Neutrophil (primary cell): ENCODE measurements around the gene DSCAML1.
"Not testable (repeated sequence)": the region's sequence is repeated elsewhere in the genome, so short reads cannot be mapped to it uniquely, and the experiment has no call there.

Source experiments
- H3K27ac ChIP-seq: fragments of 200-600 bp; sonication (generic); 2 replicates; pipeline ENCODE4 v1.5.1; 2016; ENCODE audit warnings: mild to moderate bottlenecking, moderate library complexity
- H3K27me3 ChIP-seq: fragments of 200-600 bp; sonication (generic); 2 replicates; pipeline ENCODE4 v1.6.0; 2016; ENCODE audit warnings: mild to moderate bottlenecking
- H3K36me3 ChIP-seq: fragments of 200-600 bp; sonication (generic); 2 replicates; pipeline ENCODE4 v1.5.1; 2017
- H3K4me1 ChIP-seq, 2 experiments: fragments of 200-600 bp in 1 of 2; sonication (generic) in 1 of 2; 1 replicate in 1 of 2; 2 replicates in 1 of 2; pipeline versions ENCODE4 v1.5.1 to v1.6.1; 2013 to 2016; ENCODE audit warnings: low read depth in 1 of 2, low read length in 1 of 2, mild to moderate bottlenecking in 1 of 2, moderate library complexity in 1 of 2; ENCODE audit not compliant: control insufficient read depth in 1 of 2, insufficient read depth in 1 of 2
- H3K4me3 ChIP-seq, 2 experiments: fragments of 200-600 bp in 1 of 2; sonication (generic) in 1 of 2; 1 replicate in 1 of 2; 2 replicates in 1 of 2; pipeline ENCODE4 v1.5.1; 2013 to 2016; ENCODE audit warnings: low read depth in 1 of 2, low read length in 1 of 2, mild to moderate bottlenecking in 1 of 2, moderate library complexity in 1 of 2
- H3K9me3 ChIP-seq: fragments of 200-600 bp; sonication (generic); 2 replicates; pipeline ENCODE4 v1.5.1; 2016
- CTCF ChIP-seq: fragments of 200-600 bp; sonication (generic); IDR thresholded peaks from 2 replicates; pipeline ENCODE4 v1.5.1; 2016; ENCODE audit warnings: antibody characterized with exemption

The DSCAML1 gene

DNA sequence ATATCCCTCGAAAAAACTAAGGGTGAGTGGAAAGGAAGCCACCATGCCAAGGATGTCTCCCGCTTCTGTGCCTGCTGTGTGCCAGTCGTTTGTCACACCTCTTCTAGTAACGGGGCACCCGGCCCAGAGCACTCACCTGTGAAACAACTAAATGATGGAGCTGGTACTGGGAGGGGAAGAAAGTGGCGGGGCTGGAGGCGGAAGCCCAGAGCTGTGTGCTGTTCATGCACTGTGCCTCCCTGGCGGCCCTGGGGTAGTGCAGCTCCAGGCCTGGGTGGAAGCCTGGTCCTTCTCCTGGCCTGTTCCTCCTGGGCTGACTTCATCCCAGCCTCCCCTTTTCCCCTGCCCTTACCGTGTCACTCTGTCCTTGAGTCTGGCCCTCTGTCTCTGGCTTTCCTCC is 339.2 kb downstream of the DSCAML1 start:
- Histone ChIP-seq H3K9me3 (no peaks in the 10 kb centered on the region), H3K4me1 (no peaks in the 10 kb centered on the region), H3K4me3 (no peak overlapping the region), H3K36me3 (no peaks in the 10 kb centered on the region), H3K27ac (no peak overlapping the region), H3K27me3 (no peaks in the 10 kb centered on the region)
- no peak for TF ChIP-seq CTCF

GRCh38 chr11:117457031-117457785 is 339.8 kb downstream of the DSCAML1 start:
- Histone ChIP-seq H3K9me3 (no peaks in the 10 kb centered on the region), H3K27ac (no peak overlapping the region), H3K4me3 (no peak overlapping the region), H3K27me3 (no peaks in the 10 kb centered on the region), H3K36me3 (no peaks in the 10 kb centered on the region), H3K4me1 (no peaks in the 10 kb centered on the region)
- no peak for TF ChIP-seq CTCF

DNA sequence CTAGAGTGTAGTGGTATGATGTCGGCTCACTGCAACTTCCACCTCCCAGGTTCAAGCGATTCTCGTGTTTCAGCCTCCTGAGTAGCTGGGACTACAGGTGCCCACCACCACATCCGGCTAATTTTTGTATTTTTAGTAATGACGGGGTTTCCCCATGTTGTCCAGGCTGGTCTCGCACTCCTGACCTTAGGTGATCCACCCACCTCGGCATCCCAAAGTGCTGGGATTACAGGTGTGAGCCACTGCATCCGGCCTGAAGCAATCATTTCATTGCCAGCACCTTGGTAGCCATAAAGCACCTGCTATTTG is 340.3 kb downstream of the DSCAML1 start:
- H3K27me3 ChIP-seq, H3K4me3 ChIP-seq, H3K27ac ChIP-seq, H3K36me3 ChIP-seq, H3K9me3 ChIP-seq, H3K4me1 ChIP-seq: not testable (repeated sequence)

DNA sequence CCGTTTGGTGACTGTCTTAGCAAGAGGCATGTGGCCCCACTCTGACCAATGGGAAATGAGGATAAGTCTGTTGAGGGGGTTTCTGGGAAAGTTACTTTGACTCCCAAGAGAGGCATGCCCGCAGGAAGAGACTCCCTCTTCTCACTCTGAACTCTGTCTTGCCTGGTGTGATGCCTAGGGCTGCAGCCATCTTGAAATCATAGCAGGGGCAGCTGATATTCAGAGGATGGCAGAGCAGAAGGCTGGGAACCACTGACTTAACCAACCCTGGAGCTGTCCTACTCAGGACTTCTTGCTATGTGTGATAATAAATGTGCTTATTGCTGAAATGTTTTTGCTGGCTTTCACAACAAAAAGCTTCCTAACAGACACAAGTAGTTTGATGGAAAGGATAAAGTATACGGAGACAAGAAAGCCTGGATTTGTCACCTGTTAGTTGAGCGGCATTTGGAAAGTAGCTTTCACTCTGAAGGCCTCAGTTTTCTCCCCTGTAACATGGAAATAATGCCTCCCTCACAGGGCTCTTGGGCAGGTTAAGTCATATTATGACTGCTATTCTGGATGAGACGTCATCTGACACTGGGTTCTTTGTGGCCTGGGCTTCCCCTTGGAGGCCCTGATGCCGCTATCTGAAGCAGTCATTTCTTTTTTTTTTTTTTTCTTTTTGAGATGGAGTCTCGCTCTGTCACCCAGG is 340.8 kb downstream of the DSCAML1 start:
- Histone ChIP-seq H3K9me3 (no peaks in the 10 kb centered on the region), H3K4me1 (no peaks in the 10 kb centered on the region), H3K36me3 (no peaks in the 10 kb centered on the region), H3K4me3 (no peak overlapping the region), H3K27me3 (no peaks in the 10 kb centered on the region), H3K27ac (no peak overlapping the region)
- no peak for TF ChIP-seq CTCF

DNA sequence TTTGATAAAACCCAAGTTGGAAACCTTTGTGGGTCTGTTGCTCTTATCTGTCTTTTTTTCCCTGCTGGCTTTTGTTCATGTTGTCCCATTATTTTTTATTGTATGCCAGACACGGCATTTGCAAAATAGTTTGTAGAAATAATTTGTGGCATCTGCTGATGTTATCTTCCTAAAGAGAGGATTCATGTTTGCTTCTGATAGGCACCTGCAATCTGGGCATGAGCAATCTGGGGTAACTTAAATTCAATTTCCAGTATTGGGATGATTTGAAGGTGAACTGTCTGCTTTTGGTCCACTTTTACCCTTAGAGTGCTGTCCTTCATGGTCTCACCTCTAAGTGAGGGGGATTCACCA is 342.5 kb downstream of the DSCAML1 start:
- TF ChIP-seq CTCF: no peak
- H3K36me3 ChIP-seq: no peaks in the 10 kb centered on the region
- no peak overlapping the region for H3K4me3 ChIP-seq
- no peak overlapping the region for H3K27ac ChIP-seq
- no peaks in the 10 kb centered on the region for H3K4me1 ChIP-seq
- H3K9me3 ChIP-seq: no peaks in the 10 kb centered on the region
- no peaks in the 10 kb centered on the region for H3K27me3 ChIP-seq

- Histone ChIP-seq H3K9me3 (no peaks in the 10 kb centered on the region), H3K4me3 (no peak overlapping the region), H3K36me3 (no peaks in the 10 kb centered on the region), H3K4me1 (no peaks in the 10 kb centered on the region), H3K27ac (no peak overlapping the region), H3K27me3 (no peaks in the 10 kb centered on the region)
- no peak for TF ChIP-seq CTCF
Observed at GRCh38 chr11:117453886-117454563, 343.0 kb downstream of the DSCAML1 start.
